Upper lobe of left lung (tissue), 4 donors: ENCODE results near the gene CFTR.

Source experiments
- CTCF ChIP-seq, 6 experiments: fragments of 450-650 bp in 4 of 6; fragments of 200-600 bp in 2 of 6; sonication (generic) in 2 of 6; IDR thresholded peaks; one replicate each; pipeline ENCODE4 v1.5.1; 2016 to 2019; ENCODE audit warnings: antibody characterized with exemption in 6 of 6
- EP300 ChIP-seq, 4 donors: sonication (generic); formaldehyde crosslinking; IDR thresholded peaks; one replicate each; pipeline ENCODE4 v1.5.1; 2017; ENCODE audit warnings: antibody characterized with exemption in 4 of 4, control low read depth in 2 of 4
- POLR2A ChIP-seq, 4 donors: fragments of 450-650 bp; IDR thresholded peaks; one replicate each; pipeline ENCODE4 v1.5.1; 2016 to 2017; ENCODE audit warnings: antibody characterized with exemption in 4 of 4, mild to moderate bottlenecking in 2 of 4

- TF ChIP-seq CTCF (IDR thresholded peaks at IDR 0.05) = no peak
- no peak for TF ChIP-seq POLR2A (IDR thresholded peaks at IDR 0.05)
- no peak for TF ChIP-seq EP300 (IDR thresholded peaks at IDR 0.05)
Measured at GRCh38 chr7:117444646-117445045, 35.2 kb upstream of the CFTR start.
